K562 (cell line): Measurements from ENCODE around the gene PEAR1. TPM values are rescaled to one million over a fixed set of nuclear protein-coding genes. Genes with fewer than 3 reads are reported as not detected.
A peak's percentile ranks its signal among the peaks of the same experiment; 100 is the strongest.

Experiments
- ATAC-seq: fragments of 200-7000 bp; cut with Tn5 transposase; 3 replicates; pipeline ENCODE4 v1.9.1; 2020; ENCODE audit warnings: moderate library complexity
- BruUV-seq: library from RNA; stranded (reverse); fragments of 400-500 nt; replicated peaks from 2 replicates; lab custom pipeline; 2021; lab: Mats Ljungman, UMichigan
- CTCF ChIA-PET: fragments of 300-600 bp; formaldehyde crosslinking; extraction: SDS; loops from one replicate; lab custom pipeline; 2021; ENCODE audit warnings: low intra/inter-chr PET ratio; lab: Yijun Ruan, JAX
- POLR2A ChIA-PET: fragments of 300-600, 350-650 bp; sonication (Branson Sonifier 250); formaldehyde crosslinking; extraction: SDS; loops from one replicate; lab custom pipeline; 2021; ENCODE audit warnings: antibody characterized with exemption, inconsistent platforms; lab: Yijun Ruan, JAX
- DNase-seq, 4 experiments: peaks; one replicate each; pipeline versions ENCODE4 v3.0.0 to v3.0.0-alpha.2; 2011 to 2018; ENCODE audit warnings: low spot score in 3 of 4, mixed read lengths in 3 of 4; ENCODE audit errors: extremely low read depth in 1 of 4
- FAIRE-seq: peaks from 2 replicates; lab custom pipeline; 2011; peaks lifted over from hg19 to GRCh38; lab: Jason Lieb, UNC
- H2AFZ ChIP-seq: 2 replicates; pipeline ENCODE4 v1.6.0; 2011; ENCODE audit warnings: low read depth, low read length, control low read depth, inconsistent platforms
- H3K27ac ChIP-seq: fragments of 200-600 bp; 3 replicates; pipeline ENCODE4 v1.8.0; 2011; ENCODE audit warnings: low read depth, mild to moderate bottlenecking, control low read depth, inconsistent platforms, low read length, moderate library complexity, mixed read lengths; ENCODE audit errors: extremely low read depth
- H3K27me3 ChIP-seq, 2 experiments: fragments of 300-600 bp in 1 of 2; 2 replicates in 1 of 2; 3 replicates in 1 of 2; pipeline versions ENCODE4 v1.6.0 to v1.8.0; 2011; ENCODE audit warnings: inconsistent platforms in 2 of 2, low read length in 2 of 2, mild to moderate bottlenecking in 1 of 2, mixed read lengths in 1 of 2, moderate library complexity in 1 of 2; ENCODE audit not compliant: control insufficient read depth in 2 of 2, insufficient read depth in 2 of 2
- H3K36me3 ChIP-seq: fragments of 300-600 bp; 3 replicates; pipeline ENCODE4 v1.8.0; 2011; ENCODE audit warnings: mild to moderate bottlenecking, low read length, inconsistent platforms; ENCODE audit not compliant: control insufficient read depth, insufficient read depth
- H3K4me1 ChIP-seq, 2 experiments: fragments of 200-600 bp in 1 of 2; replicated peaks in 1 of 2; 2 replicates in 1 of 2; 3 replicates in 1 of 2; pipeline versions ENCODE4 v1.5.1 to v1.8.0; 2011; ENCODE audit warnings: inconsistent platforms in 2 of 2, low read length in 2 of 2, mild to moderate bottlenecking in 1 of 2, mixed read lengths in 1 of 2, moderate library complexity in 1 of 2; ENCODE audit not compliant: control insufficient read depth in 2 of 2, insufficient read depth in 2 of 2
- H3K4me2 ChIP-seq: 2 replicates; pipeline ENCODE4 v1.6.1; 2011; ENCODE audit warnings: low read length, control low read depth, inconsistent platforms, mixed read lengths; ENCODE audit not compliant: insufficient read depth
- H3K4me3 ChIP-seq: fragments of 200-600 bp; sonication (generic), shearing (Covaris generic); 2 replicates; pipeline ENCODE4 v1.5.1; 2016; ENCODE audit warnings: control low read depth, inconsistent platforms
- H3K79me2 ChIP-seq: fragments of 200-600 bp; 3 replicates; pipeline ENCODE4 v1.8.0; 2011; ENCODE audit warnings: low read length, inconsistent platforms; ENCODE audit not compliant: control insufficient read depth, insufficient read depth
- H3K9ac ChIP-seq, 2 experiments: 2 replicates each; pipeline versions ENCODE4 v1.6.0 to v1.6.1; 2011; ENCODE audit warnings: low read depth in 2 of 2, low read length in 2 of 2, control low read depth in 1 of 2, inconsistent platforms in 1 of 2, mild to moderate bottlenecking in 1 of 2, mixed read lengths in 1 of 2; ENCODE audit not compliant: insufficient read depth in 1 of 2
- H3K9me1 ChIP-seq: one replicate; pipeline ENCODE4 v1.6.0; 2011; ENCODE audit warnings: inconsistent platforms, mild to moderate bottlenecking, low read length, moderate library complexity; ENCODE audit not compliant: control insufficient read depth, insufficient read depth
- H3K9me3 ChIP-seq: replicated peaks from 2 replicates; pipeline ENCODE4 v1.5.1; 2011; ENCODE audit warnings: low read depth, low read length, inconsistent platforms; ENCODE audit not compliant: control insufficient read depth, insufficient read depth
- H4K20me1 ChIP-seq: replicated peaks from 2 replicates; pipeline ENCODE4 v1.6.1; 2011; ENCODE audit warnings: low read length, inconsistent platforms, mixed read lengths; ENCODE audit not compliant: control insufficient read depth, insufficient read depth
- EP300 ChIP-seq: IDR thresholded peaks from 2 replicates; pipeline ENCODE4 v1.6.1; 2012; ENCODE audit warnings: low read length, improper control_type of control experiment
- GATA2 ChIP-seq: sonication (generic); formaldehyde crosslinking; IDR thresholded peaks from 2 replicates; pipeline ENCODE4 v1.4.0; 2020; ENCODE audit warnings: mild to moderate bottlenecking, missing genetic modification reagents
- MBD2 ChIP-seq: sonication (generic); IDR thresholded peaks from 2 replicates; pipeline ENCODE4 v1.6.1; 2016; ENCODE audit warnings: low read depth, borderline replicate concordance
- POLR2G ChIP-seq: fragments of 200-400 bp; formaldehyde crosslinking; IDR thresholded peaks from 2 replicates; pipeline ENCODE4 v1.6.1; 2017; ENCODE audit warnings: low read depth, mild to moderate bottlenecking, antibody characterized with exemption, low read length, moderate library complexity
- RCOR1 ChIP-seq, 2 experiments: IDR thresholded peaks; 2 replicates each; pipeline ENCODE4 v1.6.1; 2012; ENCODE audit warnings: low read depth in 2 of 2, low read length in 2 of 2, borderline replicate concordance in 1 of 2, improper control_type of control experiment in 1 of 2
- TAL1 ChIP-seq: fragments of 450-650 bp; IDR thresholded peaks from 2 replicates; pipeline ENCODE4 v1.6.1; 2016; ENCODE audit warnings: mild to moderate bottlenecking
- ZC3H8 ChIP-seq: fragments of 450-650 bp; IDR thresholded peaks from 2 replicates; pipeline ENCODE4 v1.6.1; 2017
- ZNF263 ChIP-seq: sonication (generic); formaldehyde crosslinking; IDR thresholded peaks from 2 replicates; pipeline ENCODE4 v1.8.0; 2022; ENCODE audit warnings: mild to moderate bottlenecking, missing genetic modification reagents, borderline replicate concordance
- WGBS: fragments of 100-300 bp; shearing (Covaris generic); methylation state at CpG from one replicate; pipeline ENCODE4 v1.1.6; 2016; ENCODE audit warnings: low coverage, mixed read lengths; ENCODE audit not compliant: insufficient coverage; ENCODE audit errors: missing lambda C conversion rate; 5-methylcytosine and 5-hydroxymethylcytosine counted together
- in situ Hi-C: fragments of 300-500 bp; cut with MboI; formaldehyde crosslinking; loops from 4 replicates; pipeline ENCODE4 v1.15.0; 2018; ENCODE audit warnings: inconsistent platforms, mixed read lengths
- intact Hi-C: fragments of 100-400 bp; cut with micrococcal nuclease; formaldehyde crosslinking; loops from 2 replicates; pipeline ENCODE4 v1.14.2; 2022
- polyA plus RNA-seq, 8 experiments: library from polyadenylated mRNA; depleted of rRNA in 4 of 8; stranded (reverse) in 5 of 8; unstranded in 3 of 8; fragments of >200 nt; fragmentation: Nextera tagmentation in 2 of 8; fragmentation: Illumina TruSeq in 1 of 8; extraction: Ambion mirVana in 2 of 8; extraction: Trizol in 1 of 8; gene quantifications; 2 replicates each; pipeline versions ENCODE4 v1.2.1 to v1.2.3, GENCODE V29; 2011 to 2014; ENCODE audit warnings: inconsistent platforms in 1 of 8, missing spikeins in 1 of 8
- total RNA-seq, 7 experiments: library from RNA; depleted of rRNA in 6 of 7; stranded (reverse); fragments of >200 nt in 6 of 7; fragmentation: Illumina TruSeq in 2 of 7; extraction: Trizol in 2 of 7; gene quantifications; 2 replicates each; pipeline versions ENCODE4 v1.2.1 to v1.2.3, GENCODE V29; 2011 to 2021; ENCODE audit warnings: low replicate concordance in 1 of 7

The PEAR1 gene
- total and polyA plus RNA-seq, 9 of the 15 experiments (the other 6 are each of a cell fraction or from before 2014, with no cell fraction given): 0.87 to 13.9 (median 6.1) TPM

DNA sequence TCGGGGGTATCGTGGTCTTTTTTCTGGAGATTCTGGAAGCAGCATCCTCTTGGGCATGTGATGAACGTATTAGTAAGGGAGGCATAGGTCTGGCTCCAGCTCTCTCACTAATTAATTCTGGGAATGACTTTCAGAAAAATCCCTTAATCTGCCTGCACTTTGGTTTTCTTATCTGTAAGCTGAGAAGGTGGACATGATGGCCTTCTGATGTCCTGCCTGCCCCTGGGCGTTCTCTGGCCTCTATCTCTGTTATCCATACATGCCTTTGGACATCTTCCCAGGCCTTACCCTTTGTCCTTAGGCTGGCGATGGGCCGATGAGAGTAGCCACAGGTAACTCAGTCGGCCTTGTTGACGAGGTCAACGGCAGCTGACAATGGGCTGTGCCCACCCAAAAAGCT, 24.1 kb upstream of the PEAR1 start (continued):
- TF ChIP-seq ZC3H8: no peak
- TF ChIP-seq RCOR1 (IDR thresholded peaks at IDR 0.05; ENCODE audit: borderline replicate concordance in 1 of 2, low read depth in 2 of 2, low read length in 2 of 2): peak in 1 of 2 experiments; percentile 91; a peak in 2 of 4 replicates
- TF ChIP-seq EP300: peak; percentile 62
- peak; percentile 34; the same call in 1 of the 2 replicates for TF ChIP-seq MBD2
- peak; percentile 69 for TF ChIP-seq TAL1
- TF ChIP-seq, all 486 proteins: peak for 33

DNA sequence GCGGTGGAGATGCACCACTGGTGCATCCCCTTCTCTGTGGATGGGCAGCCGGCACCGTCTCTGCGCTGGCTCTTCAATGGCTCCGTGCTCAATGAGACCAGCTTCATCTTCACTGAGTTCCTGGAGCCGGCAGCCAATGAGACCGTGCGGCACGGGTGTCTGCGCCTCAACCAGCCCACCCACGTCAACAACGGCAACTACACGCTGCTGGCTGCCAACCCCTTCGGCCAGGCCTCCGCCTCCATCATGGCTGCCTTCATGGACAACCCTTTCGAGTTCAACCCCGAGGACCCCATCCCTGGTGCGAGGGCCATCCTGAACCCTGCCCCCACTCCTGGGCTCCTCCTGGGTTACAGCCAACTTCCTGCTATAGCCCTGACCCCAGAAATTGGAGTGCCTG, 19.9 kb upstream of the PEAR1 start:
- no TSS peak for BruUV-seq
- intact Hi-C loops: no loop called here
- in situ Hi-C loops: no loop called here
- Histone ChIP-seq H3K27me3 (no peaks in the 10 kb centered on the region), H3K9ac (peak overlapping the region in 1 of 2 experiments; percentile 46; a peak in 1 of 4 replicates), H3K36me3 (peaks cover 2% of the 10 kb centered on the region; the same call in 2 of the 3 replicates), H2AFZ (no peak overlapping the region), H3K4me1 (peaks cover 21 to 34% of the 10 kb centered on the region in 2 experiments), H3K9me3 (no peaks in the 10 kb centered on the region), H3K4me2 (no peak overlapping the region), H3K27ac (no peak overlapping the region), H3K79me2 (no peaks in the 10 kb centered on the region), H4K20me1 (no peaks in the 10 kb centered on the region), H3K9me1 (peaks cover 4% of the 10 kb centered on the region), H3K4me3 (no peak overlapping the region)
- FAIRE-seq (no peak), DNase-seq (no peak), ATAC-seq (no peak)
- no peak for TF ChIP-seq GATA2 (CRISPR knock-in tag)
- no peak for TF ChIP-seq ZNF263
- TF ChIP-seq POLR2G: peak; percentile 43; the same call in 1 of the 2 replicates
- WGBS: 89% methylated on average over 17 of the region's 18 CpGs
- ChIA-PET POLR2A (no interaction called here), CTCF (no interaction called here)
